ENCODE results near the gene UBL7. TPM values are rescaled to one million over a fixed set of nuclear protein-coding genes. Genes with fewer than 3 reads are reported as not detected.

The UBL7 gene
- total and polyA plus RNA-seq, 2 experiments from 2014 or later: 39.2 to 60.2 TPM

GRCh38 chr15:74424901-74425528 lies 35.9 kb downstream of the UBL7 start:
- Histone ChIP-seq H3K79me2 (no peaks in the 10 kb centered on the region), H3K4me2 (no peak overlapping the region), H3K4me3 (no peak overlapping the region), H3K27ac (no peak overlapping the region), H3K9me3 (ENCODE audit: low read depth) (no peaks in the 10 kb centered on the region), H2AFZ (no peak overlapping the region), H3K36me3 (replicated peaks; ENCODE audit: insufficient read depth, low read depth) (no peaks in the 10 kb centered on the region), H3K4me1 (ENCODE audit: insufficient read depth) (peaks cover 9% of the 10 kb centered on the region), H3K27me3 (no peaks in the 10 kb centered on the region), H4K20me1 (ENCODE audit: insufficient read depth, poor library complexity, severe bottlenecking) (no peaks in the 10 kb centered on the region), H3K9me2 (replicated peaks; ENCODE audit: insufficient read depth) (no peaks in the 10 kb centered on the region)
- 94% methylated on average over 8 of the region's 8 CpGs for WGBS (ENCODE audit: low lambda C conversion rate, missing lambda C conversion rate)
- no peak for DNase-seq (ENCODE audit: low spot score)
- TF ChIP-seq EZH2phosphoT487 (IDR thresholded peaks at IDR 0.05; ENCODE audit: low read depth, severe bottlenecking, unreplicated experiment) (no peak), EZH2 (IDR thresholded peaks at IDR 0.05; ENCODE audit: borderline replicate concordance) (no peak)

GRCh38 chr15:74423431-74424257 lies 37.3 kb downstream of the UBL7 start:
- H4K20me1 ChIP-seq (ENCODE audit: insufficient read depth, poor library complexity, severe bottlenecking): no peaks in the 10 kb centered on the region
- no peak overlapping the region for H3K4me3 ChIP-seq
- H3K36me3 ChIP-seq (replicated peaks; ENCODE audit: insufficient read depth, low read depth): no peaks in the 10 kb centered on the region
- 86% methylated on average over 10 of the region's 10 CpGs for WGBS (ENCODE audit: low lambda C conversion rate, missing lambda C conversion rate)
- no peaks in the 10 kb centered on the region for H3K9me3 ChIP-seq (ENCODE audit: low read depth)
- no peak for TF ChIP-seq EZH2phosphoT487 (IDR thresholded peaks at IDR 0.05; ENCODE audit: low read depth, severe bottlenecking, unreplicated experiment)
- no peak for TF ChIP-seq CTCF (IDR thresholded peaks at IDR 0.05; ENCODE audit: poor library complexity)
- no peak for TF ChIP-seq EZH2 (IDR thresholded peaks at IDR 0.05; ENCODE audit: borderline replicate concordance)
- H3K4me1 ChIP-seq (ENCODE audit: insufficient read depth): peaks cover 14% of the 10 kb centered on the region
- no peak overlapping the region for H3K4me2 ChIP-seq
- no peaks in the 10 kb centered on the region for H3K9me2 ChIP-seq (replicated peaks; ENCODE audit: insufficient read depth)
- no peaks in the 10 kb centered on the region for H3K27me3 ChIP-seq
- H3K79me2 ChIP-seq: no peaks in the 10 kb centered on the region
- DNase-seq (ENCODE audit: low spot score): no peak
- H3K27ac ChIP-seq: peak overlapping the region; percentile 45
- H2AFZ ChIP-seq: no peak overlapping the region

GRCh38 chr15:74422652-74423430 lies 38.1 kb downstream of the UBL7 start:
- H3K9me3 ChIP-seq (ENCODE audit: low read depth): no peaks in the 10 kb centered on the region
- H3K36me3 ChIP-seq (replicated peaks; ENCODE audit: insufficient read depth, low read depth): no peaks in the 10 kb centered on the region
- no peaks in the 10 kb centered on the region for H3K9me2 ChIP-seq (replicated peaks; ENCODE audit: insufficient read depth)
- no peak for DNase-seq (ENCODE audit: low spot score)
- TF ChIP-seq EZH2phosphoT487 (IDR thresholded peaks at IDR 0.05; ENCODE audit: low read depth, severe bottlenecking, unreplicated experiment) (no peak), EZH2 (IDR thresholded peaks at IDR 0.05; ENCODE audit: borderline replicate concordance) (no peak), CTCF (IDR thresholded peaks at IDR 0.05; ENCODE audit: poor library complexity) (no peak)
- no peak overlapping the region for H3K4me2 ChIP-seq
- H3K27me3 ChIP-seq: no peaks in the 10 kb centered on the region
- H2AFZ ChIP-seq: no peak overlapping the region
- H4K20me1 ChIP-seq (ENCODE audit: insufficient read depth, poor library complexity, severe bottlenecking): no peaks in the 10 kb centered on the region
- H3K4me3 ChIP-seq: no peak overlapping the region
- H3K27ac ChIP-seq: no peak overlapping the region
- no peaks in the 10 kb centered on the region for H3K79me2 ChIP-seq
- 75% methylated on average over 14 of the region's 14 CpGs for WGBS (ENCODE audit: low lambda C conversion rate, missing lambda C conversion rate)
- H3K4me1 ChIP-seq (ENCODE audit: insufficient read depth): peaks cover 14% of the 10 kb centered on the region
